AG09309 (cell line): ENCODE data around the gene C3orf22.

ENCODE experiments used
- DNase-seq: peaks from one replicate; pipeline ENCODE4 v3.0.0-alpha.2; 2010; ENCODE audit warnings: low read depth
- H3K4me3 ChIP-seq: 2 replicates; pipeline ENCODE4 v1.5.1; 2011; ENCODE audit warnings: mild to moderate bottlenecking, low read depth, low read length, moderate library complexity; ENCODE audit not compliant: control insufficient read depth
- CTCF ChIP-seq: IDR thresholded peaks from 2 replicates; pipeline ENCODE4 v1.5.1; 2011; ENCODE audit warnings: mild to moderate bottlenecking, low read depth, low read length, inconsistent platforms; ENCODE audit not compliant: insufficient read depth, control insufficient read depth; ENCODE audit errors: missing control alignments

C3orf22 gene

GRCh38 chr3:126581569-126581968 is 22.8 kb upstream of the C3orf22 start:
- TF ChIP-seq CTCF = no peak
- DNase-seq = no peak
- H3K4me3 ChIP-seq = no peak overlapping the region

- TF ChIP-seq CTCF = no peak
- no peak overlapping the region for H3K4me3 ChIP-seq
- no peak for DNase-seq
Measured at GRCh38 chr3:126580746-126581145, 22.0 kb upstream of the C3orf22 start.

- no peak for DNase-seq
- H3K4me3 ChIP-seq = no peak overlapping the region
- TF ChIP-seq CTCF = no peak
Measured at GRCh38 chr3:126578702-126579101, 20.0 kb upstream of the C3orf22 start.

- no peak for TF ChIP-seq CTCF
- no peak overlapping the region for H3K4me3 ChIP-seq
- no peak for DNase-seq
Measured at GRCh38 chr3:126577261-126577660, 18.5 kb upstream of the C3orf22 start.

- no peak for DNase-seq
- no peak overlapping the region for H3K4me3 ChIP-seq
- TF ChIP-seq CTCF = no peak
Measured at GRCh38 chr3:126573492-126574117, 14.9 kb upstream of the C3orf22 start.

- TF ChIP-seq CTCF = no peak
- no peak overlapping the region for H3K4me3 ChIP-seq
- DNase-seq = no peak
Measured at GRCh38 chr3:126571078-126571477, 12.3 kb upstream of the C3orf22 start.
